Measurements from ENCODE around the gene KDM8.

The KDM8 gene

DNA sequence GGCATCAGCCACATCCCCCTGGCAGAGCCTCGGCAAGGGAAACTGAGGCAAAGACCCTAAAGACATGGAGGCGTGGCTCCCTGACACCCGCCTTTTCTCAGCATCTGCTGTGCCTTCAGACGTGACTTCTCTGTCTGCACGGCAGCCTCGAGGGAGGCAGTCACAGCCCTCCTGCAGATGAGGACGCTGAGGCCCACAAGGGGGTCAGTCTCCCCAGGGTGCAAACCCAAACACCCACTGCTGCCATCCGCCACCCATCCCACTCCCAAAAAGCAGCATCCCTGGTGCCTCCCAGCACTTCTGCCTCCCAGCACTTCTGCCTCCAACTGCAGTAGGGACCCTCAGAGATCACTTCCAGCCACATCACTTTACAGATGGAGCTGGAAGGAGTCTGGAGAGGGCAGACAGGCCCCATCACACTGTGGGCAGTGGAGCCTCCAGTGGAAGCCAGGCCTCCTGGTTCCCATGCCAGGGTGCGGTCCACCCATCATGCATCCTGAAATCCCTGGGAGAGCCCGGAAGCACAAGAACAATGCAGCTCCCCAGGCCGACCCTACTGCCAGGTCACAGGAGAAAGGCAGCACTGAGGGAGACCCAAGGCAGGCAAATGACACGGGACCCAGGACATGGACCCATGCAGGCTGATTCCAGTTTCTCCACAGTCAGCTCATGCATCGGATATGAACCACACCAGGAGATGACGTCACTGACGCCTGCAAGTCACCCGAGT is 23.8 kb downstream of the KDM8 start (continued):
- TF ChIP-seq, protein P1, sequence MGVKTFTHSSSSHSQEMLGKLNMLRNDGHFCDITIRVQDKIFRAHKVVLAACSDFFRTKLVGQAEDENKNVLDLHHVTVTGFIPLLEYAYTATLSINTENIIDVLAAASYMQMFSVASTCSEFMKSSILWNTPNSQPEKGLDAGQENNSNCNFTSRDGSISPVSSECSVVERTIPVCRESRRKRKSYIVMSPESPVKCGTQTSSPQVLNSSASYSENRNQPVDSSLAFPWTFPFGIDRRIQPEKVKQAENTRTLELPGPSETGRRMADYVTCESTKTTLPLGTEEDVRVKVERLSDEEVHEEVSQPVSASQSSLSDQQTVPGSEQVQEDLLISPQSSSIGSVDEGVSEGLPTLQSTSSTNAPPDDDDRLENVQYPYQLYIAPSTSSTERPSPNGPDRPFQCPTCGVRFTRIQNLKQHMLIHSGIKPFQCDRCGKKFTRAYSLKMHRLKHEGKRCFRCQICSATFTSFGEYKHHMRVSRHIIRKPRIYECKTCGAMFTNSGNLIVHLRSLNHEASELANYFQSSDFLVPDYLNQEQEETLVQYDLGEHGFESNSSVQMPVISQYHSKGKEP (tag by site-specific recombination; IDR thresholded peaks at IDR 0.05): no peak
- TF ChIP-seq SCRT1 (tag by site-specific recombination; IDR thresholded peaks at IDR 0.05; ENCODE audit: borderline replicate concordance) (no peak), ZNF133 (tag by site-specific recombination; IDR thresholded peaks at IDR 0.05) (no peak)

- POLR2A ChIA-PET: no interaction called here
- Histone ChIP-seq H3K4me3 (ENCODE audit: low read depth, low read length) (no peak overlapping the region), H3K9me3 (ENCODE audit: control insufficient read depth, insufficient read depth, low read depth, low read length) (no peaks in the 10 kb centered on the region), H3K36me3 (ENCODE audit: control insufficient read depth in 2 of 2, insufficient read depth in 1 of 2, low read length in 2 of 2) (peaks cover 0 to 57% of the 10 kb centered on the region in 2 experiments; a peak in 1 of 3 replicates), H3K4me1 (ENCODE audit: control insufficient read depth, insufficient read depth, low read length) (no peaks in the 10 kb centered on the region), H3K27ac (ENCODE audit: extremely low read depth, low read depth, low read length) (no peak overlapping the region)
- CTCF ChIA-PET: interaction anchor here (0.8 kb wide), 1 partner anchor 87 kb away, joined by 3 read pairs; no protein-coding TSS in a partner anchor
- no peak for TF ChIP-seq KLF16 (tag by site-specific recombination; IDR thresholded peaks at IDR 0.05)
- TF ChIP-seq EGR2 (tag by site-specific recombination; IDR thresholded peaks at IDR 0.05; ENCODE audit: low read depth): 0 out of 2 replicates have a peak, but pooled peaks have one; percentile 8
- no peak for TF ChIP-seq MEIS1 (CRISPR knock-in tag; IDR thresholded peaks at IDR 0.05; ENCODE audit: borderline replicate concordance)
- no peak for TF ChIP-seq ZNF426 (tag by site-specific recombination; IDR thresholded peaks at IDR 0.05)
Observed at GRCh38 chr16:27228045-27228444, 24.7 kb downstream of the KDM8 start.

- H3K9me3 ChIP-seq (ENCODE audit: control insufficient read depth, insufficient read depth, low read depth, low read length): no peaks in the 10 kb centered on the region
- H3K4me3 ChIP-seq (ENCODE audit: low read depth, low read length): no peak overlapping the region
- TF ChIP-seq ZBTB17 (tag by site-specific recombination; IDR thresholded peaks at IDR 0.05) (peak; percentile 18; the same call in 1 of the 2 replicates), ZFHX2 (tag by site-specific recombination; conservative IDR thresholded peaks at IDR 0.05) (peak; percentile 63), EGR2 (tag by site-specific recombination; IDR thresholded peaks at IDR 0.05; ENCODE audit: low read depth) (peak; percentile 70), ZNF138 (tag by site-specific recombination; IDR thresholded peaks at IDR 0.05; ENCODE audit: borderline replicate concordance) (no peak)
- TF ChIP-seq, protein P2, sequence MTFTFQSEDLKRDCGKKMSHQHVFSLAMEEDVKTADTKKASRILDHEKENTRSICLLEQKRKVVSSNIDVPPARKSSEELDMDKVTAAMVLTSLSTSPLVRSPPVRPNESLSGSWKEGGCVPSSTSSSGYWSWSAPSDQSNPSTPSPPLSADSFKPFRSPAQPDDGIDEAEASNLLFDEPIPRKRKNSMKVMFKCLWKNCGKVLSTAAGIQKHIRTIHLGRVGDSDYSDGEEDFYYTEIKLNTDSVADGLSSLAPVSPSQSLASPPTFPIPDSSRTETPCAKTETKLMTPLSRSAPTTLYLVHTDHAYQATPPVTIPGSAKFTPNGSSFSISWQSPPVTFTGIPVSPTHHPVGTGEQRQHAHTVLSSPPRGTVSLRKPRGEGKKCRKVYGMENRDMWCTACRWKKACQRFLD (tag by site-specific recombination; IDR thresholded peaks at IDR 0.05): no peak
- H3K4me1 ChIP-seq (ENCODE audit: control insufficient read depth, insufficient read depth, low read length): no peaks in the 10 kb centered on the region
- CTCF ChIA-PET: interaction anchor here (0.8 kb wide), 1 partner anchor 10 kb away, joined by 3 read pairs; no protein-coding TSS in a partner anchor
- peaks cover 0 to 63% of the 10 kb centered on the region in 2 experiments; a peak in 1 of 3 replicates for H3K36me3 ChIP-seq (ENCODE audit: control insufficient read depth in 2 of 2, insufficient read depth in 1 of 2, low read length in 2 of 2)
- POLR2A ChIA-PET: no interaction called here
- H3K27ac ChIP-seq (ENCODE audit: extremely low read depth, low read depth, low read length): no peak overlapping the region
Observed at GRCh38 chr16:27228621-27229501, 25.5 kb downstream of the KDM8 start.

- ChIA-PET POLR2A (no interaction called here), CTCF (interaction anchor here (0.8 to 1.3 kb wide), 2 partner anchors 9 to 138 kb away, joined by 3 to 4 read pairs; no protein-coding TSS in a partner anchor)
- Histone ChIP-seq H3K36me3 (ENCODE audit: control insufficient read depth in 2 of 2, insufficient read depth in 1 of 2, low read length in 2 of 2) (peaks cover 0 to 58% of the 10 kb centered on the region in 2 experiments; a peak in 1 of 3 replicates), H3K9me3 (ENCODE audit: control insufficient read depth, insufficient read depth, low read depth, low read length) (no peaks in the 10 kb centered on the region), H3K27ac (ENCODE audit: extremely low read depth, low read depth, low read length) (no peak overlapping the region), H3K4me1 (ENCODE audit: control insufficient read depth, insufficient read depth, low read length) (no peaks in the 10 kb centered on the region), H3K4me3 (ENCODE audit: low read depth, low read length) (no peak overlapping the region)
- TF ChIP-seq, protein P3, sequence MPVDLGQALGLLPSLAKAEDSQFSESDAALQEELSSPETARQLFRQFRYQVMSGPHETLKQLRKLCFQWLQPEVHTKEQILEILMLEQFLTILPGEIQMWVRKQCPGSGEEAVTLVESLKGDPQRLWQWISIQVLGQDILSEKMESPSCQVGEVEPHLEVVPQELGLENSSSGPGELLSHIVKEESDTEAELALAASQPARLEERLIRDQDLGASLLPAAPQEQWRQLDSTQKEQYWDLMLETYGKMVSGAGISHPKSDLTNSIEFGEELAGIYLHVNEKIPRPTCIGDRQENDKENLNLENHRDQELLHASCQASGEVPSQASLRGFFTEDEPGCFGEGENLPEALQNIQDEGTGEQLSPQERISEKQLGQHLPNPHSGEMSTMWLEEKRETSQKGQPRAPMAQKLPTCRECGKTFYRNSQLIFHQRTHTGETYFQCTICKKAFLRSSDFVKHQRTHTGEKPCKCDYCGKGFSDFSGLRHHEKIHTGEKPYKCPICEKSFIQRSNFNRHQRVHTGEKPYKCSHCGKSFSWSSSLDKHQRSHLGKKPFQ (tag by site-specific recombination; IDR thresholded peaks at IDR 0.05): no peak
- TF ChIP-seq ZNF580 (tag by site-specific recombination; IDR thresholded peaks at IDR 0.05): no peak
Observed at GRCh38 chr16:27229891-27230470, 26.7 kb downstream of the KDM8 start.
